Measurements from ENCODE around the gene BCAN.

Gene BCAN

GRCh38 chr1:156623946-156624813 is 17.7 kb upstream of the BCAN start:
- H3K27me3 ChIP-seq, result peaks cover 19% of the 10 kb centered on the region
- TF ChIP-seq CTCF (IDR thresholded peaks at IDR 0.05; ENCODE audit: low read depth, low read length), result peak; percentile 57
- peaks cover 8% of the 10 kb centered on the region for H3K4me1 ChIP-seq
- no peaks in the 10 kb centered on the region for H3K9me3 ChIP-seq
- peak overlapping the region; percentile 38 for H3K4me3 ChIP-seq (ENCODE audit: low read depth, low read length)
- no peaks in the 10 kb centered on the region for H3K36me3 ChIP-seq
- peak; percentile 82 for DNase-seq

GRCh38 chr1:156624814-156625435 is 17.0 kb upstream of the BCAN start:
- H3K36me3 ChIP-seq, result no peaks in the 10 kb centered on the region
- no peak for DNase-seq
- no peaks in the 10 kb centered on the region for H3K9me3 ChIP-seq
- peaks cover 8% of the 10 kb centered on the region for H3K4me1 ChIP-seq
- peaks cover 19% of the 10 kb centered on the region for H3K27me3 ChIP-seq
- TF ChIP-seq CTCF (IDR thresholded peaks at IDR 0.05; ENCODE audit: low read depth, low read length), result no peak
- H3K4me3 ChIP-seq (ENCODE audit: low read depth, low read length), result peak overlapping the region; percentile 44; the same call in 1 of the 2 replicates

- peak; percentile 88 for TF ChIP-seq CTCF (IDR thresholded peaks at IDR 0.05; ENCODE audit: low read depth, low read length)
- H3K27me3 ChIP-seq, result peaks cover 19% of the 10 kb centered on the region
- peak; percentile 85 for DNase-seq
- H3K4me1 ChIP-seq, result peaks cover 8% of the 10 kb centered on the region
- no peaks in the 10 kb centered on the region for H3K36me3 ChIP-seq
- H3K9me3 ChIP-seq, result no peaks in the 10 kb centered on the region
- peak overlapping the region; percentile 44 for H3K4me3 ChIP-seq (ENCODE audit: low read depth, low read length)
Observed at GRCh38 chr1:156625436-156626078, 16.4 kb upstream of the BCAN start.

GRCh38 chr1:156626079-156626438 is 15.9 kb upstream of the BCAN start:
- Histone ChIP-seq H3K27me3 (peaks cover 19% of the 10 kb centered on the region), H3K4me1 (peaks cover 8% of the 10 kb centered on the region), H3K36me3 (no peaks in the 10 kb centered on the region), H3K4me3 (ENCODE audit: low read depth, low read length) (no peak overlapping the region), H3K9me3 (no peaks in the 10 kb centered on the region)
- DNase-seq, result no peak
- TF ChIP-seq CTCF (IDR thresholded peaks at IDR 0.05; ENCODE audit: low read depth, low read length), result no peak

- Histone ChIP-seq H3K4me1 (peaks cover 8% of the 10 kb centered on the region), H3K4me3 (ENCODE audit: low read depth, low read length) (no peak overlapping the region), H3K9me3 (no peaks in the 10 kb centered on the region), H3K36me3 (no peaks in the 10 kb centered on the region), H3K27me3 (peaks cover 19% of the 10 kb centered on the region)
- TF ChIP-seq CTCF (IDR thresholded peaks at IDR 0.05; ENCODE audit: low read depth, low read length), result peak; percentile 97
- DNase-seq, result peak; percentile 67
Observed at GRCh38 chr1:156627313-156627880, 14.5 kb upstream of the BCAN start.
